Activated T-helper 9 cell treated with anti-CD3 and anti-CD28 coated beads, Interleukin-2, amount 50 U/mL, for 16 hours (primary cell): ENCODE data around the gene SLC17A2.

ENCODE experiments used
- DNase-seq: peaks from one replicate; pipeline ENCODE4 v3.0.0-alpha.2; 2020; ENCODE audit warnings: low read depth

Gene SLC17A2

GRCh38 chr6:25883536-25883935 lies 47.0 kb downstream of the SLC17A2 start:
- DNase-seq: no peak

GRCh38 chr6:25882051-25882496 lies 48.4 kb downstream of the SLC17A2 start:
- DNase-seq: peak; percentile 30

GRCh38 chr6:25880601-25881000 lies 49.9 kb downstream of the SLC17A2 start:
- DNase-seq: no peak

- DNase-seq: no peak
Observed at GRCh38 chr6:25878721-25879322, 51.7 kb downstream of the SLC17A2 start.

- no peak for DNase-seq
Observed at GRCh38 chr6:25875926-25876602, 54.4 kb downstream of the SLC17A2 start.

GRCh38 chr6:25875563-25875905 lies 55.0 kb downstream of the SLC17A2 start:
- DNase-seq: no peak

GRCh38 chr6:25874822-25875562 lies 55.5 kb downstream of the SLC17A2 start:
- no peak for DNase-seq

- no peak for DNase-seq
Observed at GRCh38 chr6:25874118-25874517, 56.4 kb downstream of the SLC17A2 start, which contains the start of gene SLC17A3. Gene SLC17A3 (minus strand): TSS chr6:25874243. CDS start chr6:25868387, 5,856 bp downstream.

- DNase-seq: no peak
Observed at GRCh38 chr6:25872814-25873213, 57.7 kb downstream of the SLC17A2 start.

GRCh38 chr6:25869840-25870239 lies 60.7 kb downstream of the SLC17A2 start:
- no peak for DNase-seq

- DNase-seq: no peak
Observed at GRCh38 chr6:25868436-25869183, 61.9 kb downstream of the SLC17A2 start.

GRCh38 chr6:25866011-25866410 lies 64.5 kb downstream of the SLC17A2 start:
- DNase-seq: no peak

GRCh38 chr6:25863360-25863759 lies 67.1 kb downstream of the SLC17A2 start:
- DNase-seq: no peak
